ENCODE data around the gene TCP10L.

GRCh38 chr21:32566741-32567389, 18.5 kb downstream of the TCP10L start:
- TF ChIP-seq POLR2A (IDR thresholded peaks at IDR 0.05): no peak
- TF ChIP-seq, protein P1, sequence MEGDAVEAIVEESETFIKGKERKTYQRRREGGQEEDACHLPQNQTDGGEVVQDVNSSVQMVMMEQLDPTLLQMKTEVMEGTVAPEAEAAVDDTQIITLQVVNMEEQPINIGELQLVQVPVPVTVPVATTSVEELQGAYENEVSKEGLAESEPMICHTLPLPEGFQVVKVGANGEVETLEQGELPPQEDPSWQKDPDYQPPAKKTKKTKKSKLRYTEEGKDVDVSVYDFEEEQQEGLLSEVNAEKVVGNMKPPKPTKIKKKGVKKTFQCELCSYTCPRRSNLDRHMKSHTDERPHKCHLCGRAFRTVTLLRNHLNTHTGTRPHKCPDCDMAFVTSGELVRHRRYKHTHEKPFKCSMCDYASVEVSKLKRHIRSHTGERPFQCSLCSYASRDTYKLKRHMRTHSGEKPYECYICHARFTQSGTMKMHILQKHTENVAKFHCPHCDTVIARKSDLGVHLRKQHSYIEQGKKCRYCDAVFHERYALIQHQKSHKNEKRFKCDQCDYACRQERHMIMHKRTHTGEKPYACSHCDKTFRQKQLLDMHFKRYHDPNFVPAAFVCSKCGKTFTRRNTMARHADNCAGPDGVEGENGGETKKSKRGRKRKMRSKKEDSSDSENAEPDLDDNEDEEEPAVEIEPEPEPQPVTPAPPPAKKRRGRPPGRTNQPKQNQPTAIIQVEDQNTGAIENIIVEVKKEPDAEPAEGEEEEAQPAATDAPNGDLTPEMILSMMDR (IDR thresholded peaks at IDR 0.05): no peak

Measured in esophagus squamous epithelium (tissue), 4 donors.